ENCODE measurements around the gene SIGLEC7.

SIGLEC7 gene

GRCh38 chr19:51119611-51120010, 22.5 kb upstream of the SIGLEC7 start:
- no peak for DNase-seq

DNA sequence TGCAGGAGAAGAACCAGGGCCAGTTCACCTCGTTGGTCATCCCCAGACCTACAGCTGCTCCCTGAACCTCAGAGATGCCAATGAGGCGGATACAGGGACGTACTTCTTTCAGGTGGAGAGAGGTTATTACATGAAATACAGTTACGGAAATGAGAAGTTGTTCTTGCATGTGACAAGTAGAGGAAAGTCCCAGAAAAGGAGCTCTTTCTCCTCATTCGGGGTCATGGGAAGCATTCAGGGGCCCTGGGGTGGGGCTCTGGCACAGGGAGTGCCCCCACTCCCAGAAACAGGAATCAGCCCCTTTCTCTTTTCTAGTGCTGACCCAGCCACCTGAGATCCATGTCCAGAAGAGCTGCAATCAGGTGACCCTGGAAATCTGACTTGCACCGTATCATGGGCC, 21.9 kb upstream of the SIGLEC7 start:
- no peak for DNase-seq

DNA sequence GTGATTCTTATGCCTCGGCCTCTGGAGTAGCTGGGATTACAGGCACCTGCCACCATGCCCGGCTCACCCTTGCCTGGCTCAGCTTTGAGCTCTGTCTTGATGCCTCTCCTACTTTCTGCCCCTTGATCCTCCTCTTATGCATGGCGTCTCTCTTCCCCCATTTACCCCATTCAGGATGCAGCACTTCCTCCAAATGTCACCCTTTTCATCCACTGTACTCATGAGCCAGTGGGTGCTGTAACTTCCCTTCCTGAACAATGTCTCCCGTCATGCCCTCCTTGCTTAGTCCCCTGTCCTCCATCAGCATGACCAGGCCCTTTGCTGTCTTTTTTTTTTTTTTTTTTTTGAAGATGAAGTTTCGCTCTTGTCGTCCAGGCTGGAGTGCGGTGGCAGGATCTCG, 20.8 kb upstream of the SIGLEC7 start:
- no peak for DNase-seq

GRCh38 chr19:51122112-51122981, 19.8 kb upstream of the SIGLEC7 start:
- no peak for DNase-seq

GRCh38 chr19:51123381-51123800, 18.7 kb upstream of the SIGLEC7 start:
- no peak for DNase-seq

DNA sequence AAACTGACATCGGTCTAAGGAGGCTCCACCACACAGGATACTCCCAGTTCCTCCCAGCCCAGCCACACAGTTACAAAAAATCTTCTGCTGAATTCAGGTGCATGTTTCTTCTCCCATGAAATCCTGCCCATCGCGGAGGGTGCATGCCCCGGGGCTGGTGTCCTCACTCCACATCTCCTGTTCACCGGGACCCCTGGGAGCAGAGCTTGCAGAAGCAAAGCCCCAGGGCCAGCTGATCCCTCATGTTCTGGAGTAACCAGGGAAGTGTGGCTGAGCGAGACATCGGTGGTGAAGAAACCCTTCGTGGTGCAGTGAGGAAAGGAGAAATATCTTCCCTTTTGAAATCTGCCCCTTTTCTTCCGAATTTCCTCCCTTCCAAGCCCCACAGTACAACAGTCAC, 18.3 kb upstream of the SIGLEC7 start:
- DNase-seq, result no peak

GRCh38 chr19:51124216-51124615, 17.9 kb upstream of the SIGLEC7 start:
- DNase-seq, result no peak

DNA sequence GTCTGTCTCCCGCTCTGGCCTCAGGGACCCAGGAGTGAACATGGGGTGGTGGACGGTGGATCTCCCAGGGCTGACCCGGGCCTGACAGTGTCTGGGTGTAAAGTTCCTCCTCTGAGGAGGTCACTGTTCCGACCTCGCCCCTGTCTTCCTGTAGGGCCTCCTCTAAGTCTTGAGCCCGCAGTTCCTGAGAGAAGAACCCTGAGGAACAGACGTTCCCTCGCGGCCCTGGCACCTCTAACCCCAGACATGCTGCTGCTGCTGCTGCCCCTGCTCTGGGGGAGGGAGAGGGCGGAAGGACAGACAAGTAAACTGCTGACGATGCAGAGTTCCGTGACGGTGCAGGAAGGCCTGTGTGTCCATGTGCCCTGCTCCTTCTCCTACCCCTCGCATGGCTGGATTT, 17.4 kb upstream of the SIGLEC7 start, which contains the start of gene SIGLEC9:
Gene SIGLEC9, plus strand, starts transcription at position 178 of the 400 bp plus-strand sequence. Its CDS starts 69 bp downstream, at position 247.
- DNase-seq, result no peak

DNA sequence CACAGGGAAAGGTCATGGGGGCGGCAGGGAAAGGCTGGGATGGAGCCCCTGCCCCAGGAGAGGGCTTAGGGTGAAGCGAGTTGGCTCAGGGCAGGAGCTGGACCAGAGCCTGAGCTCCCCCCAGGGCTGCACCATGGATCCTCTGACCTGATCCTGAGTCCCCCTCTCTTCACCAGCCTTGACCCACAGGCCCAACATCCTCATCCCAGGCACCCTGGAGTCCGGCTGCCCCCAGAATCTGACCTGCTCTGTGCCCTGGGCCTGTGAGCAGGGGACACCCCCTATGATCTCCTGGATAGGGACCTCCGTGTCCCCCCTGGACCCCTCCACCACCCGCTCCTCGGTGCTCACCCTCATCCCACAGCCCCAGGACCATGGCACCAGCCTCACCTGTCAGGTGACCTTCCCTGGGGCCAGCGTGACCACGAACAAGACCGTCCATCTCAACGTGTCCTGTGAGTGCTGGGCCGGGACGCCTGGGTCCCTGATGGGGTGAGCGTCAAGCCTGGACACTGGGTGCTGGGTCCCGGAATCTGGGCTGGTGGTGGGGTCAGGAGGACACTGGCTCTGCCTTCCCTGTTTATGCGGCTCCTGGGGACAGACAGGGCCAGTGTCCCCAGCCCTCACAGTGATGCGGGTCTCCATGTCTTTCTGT, 16.6 kb upstream of the SIGLEC7 start:
- no peak for DNase-seq

- DNase-seq, result no peak
These were observed 15.1 kb upstream of the SIGLEC7 start for GRCh38 chr19:51127032-51127431.

DNA sequence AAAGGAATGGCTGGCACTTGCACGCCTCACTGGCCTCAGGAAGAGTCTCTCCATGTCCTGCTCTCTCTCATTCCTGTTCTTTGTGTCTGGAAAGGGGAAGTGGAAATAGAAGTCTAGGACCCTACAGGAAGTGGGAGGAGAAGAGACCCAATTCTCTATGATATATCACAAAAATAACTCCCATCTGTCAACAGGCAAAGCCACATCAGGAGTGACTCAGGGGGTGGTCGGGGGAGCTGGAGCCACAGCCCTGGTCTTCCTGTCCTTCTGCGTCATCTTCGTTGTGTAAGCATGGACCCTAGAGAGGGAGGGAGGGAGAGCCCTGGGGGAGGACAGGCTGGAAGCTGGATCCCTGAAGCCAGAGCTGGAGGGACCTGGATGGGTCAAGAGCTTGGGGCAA, 14.3 kb upstream of the SIGLEC7 start:
- DNase-seq, result no peak

- DNase-seq, result no peak
These were observed 13.9 kb upstream of the SIGLEC7 start for GRCh38 chr19:51128227-51128626.

DNA sequence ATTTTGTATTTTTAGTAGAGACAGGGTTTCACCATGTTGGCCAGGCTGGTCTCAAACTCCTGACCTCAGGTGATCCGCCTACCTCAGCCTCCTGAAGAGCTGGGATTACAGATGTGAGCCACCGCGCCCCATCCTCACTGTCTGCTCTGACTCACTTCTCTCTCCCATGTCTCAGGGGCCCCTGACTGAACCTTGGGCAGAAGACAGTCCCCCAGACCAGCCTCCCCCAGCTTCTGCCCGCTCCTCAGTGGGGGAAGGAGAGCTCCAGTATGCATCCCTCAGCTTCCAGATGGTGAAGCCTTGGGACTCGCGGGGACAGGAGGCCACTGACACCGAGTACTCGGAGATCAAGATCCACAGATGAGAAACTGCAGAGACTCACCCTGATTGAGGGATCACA, 12.4 kb upstream of the SIGLEC7 start:
- DNase-seq, result no peak

- DNase-seq, result no peak
These were observed 10.1 kb upstream of the SIGLEC7 start for GRCh38 chr19:51131780-51132680.

DNA sequence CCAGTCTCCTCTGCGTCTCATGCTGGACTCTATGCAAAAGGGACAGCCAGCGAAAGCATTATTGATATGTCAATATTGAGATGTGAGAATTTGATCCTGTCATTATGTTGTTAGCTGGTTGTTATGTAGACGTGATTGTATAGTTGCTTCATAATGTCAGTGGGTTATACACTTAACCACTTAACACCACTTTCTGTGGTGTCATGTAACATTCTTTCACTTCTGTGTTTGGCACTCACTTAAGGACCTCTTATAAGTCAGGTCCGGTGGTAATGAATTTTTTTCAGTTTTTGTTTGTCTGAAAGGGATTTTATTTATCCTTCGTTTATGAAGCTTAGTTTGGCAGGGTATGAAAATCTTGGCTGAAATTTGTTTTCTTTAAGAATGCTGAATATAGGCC, 7.1 kb upstream of the SIGLEC7 start:
- no peak for DNase-seq

DNA sequence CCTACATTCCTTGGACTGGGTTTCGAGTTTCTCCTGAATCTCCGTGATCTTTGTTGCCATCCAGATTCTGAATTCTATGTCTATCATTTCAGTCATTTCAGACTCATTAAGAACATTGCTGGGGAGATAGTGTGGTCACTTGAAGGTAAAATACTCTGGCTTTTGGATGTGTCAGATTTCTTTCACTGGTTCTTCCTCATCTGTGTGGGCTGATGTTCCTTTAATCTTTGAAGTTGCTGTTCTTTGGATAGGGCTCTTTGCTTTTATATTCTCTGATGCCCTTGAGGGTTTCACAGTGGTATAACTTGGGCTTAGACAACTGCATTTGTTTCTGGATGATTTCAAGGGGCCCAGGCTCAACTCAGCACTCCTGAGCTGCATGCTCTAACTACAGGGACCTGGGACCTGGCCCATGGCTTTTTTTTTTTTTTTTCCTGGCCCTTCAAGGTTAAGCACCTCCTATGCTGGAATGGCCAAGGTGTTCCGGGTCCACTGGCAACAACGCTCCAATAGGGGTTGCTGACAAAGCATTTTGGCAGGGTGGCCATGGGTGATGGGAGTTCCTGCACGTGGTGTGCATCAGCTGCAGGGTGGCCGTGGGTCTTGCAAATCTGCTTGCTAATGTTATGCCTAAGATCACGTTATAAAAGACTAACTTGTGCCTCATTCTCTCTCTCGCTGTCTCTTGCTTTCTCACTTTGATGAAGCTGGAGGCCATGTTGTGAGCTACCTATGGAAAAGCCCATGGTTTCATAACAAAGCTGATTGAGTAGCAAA, 5.9 kb upstream of the SIGLEC7 start:
- DNase-seq, result no peak

DNA sequence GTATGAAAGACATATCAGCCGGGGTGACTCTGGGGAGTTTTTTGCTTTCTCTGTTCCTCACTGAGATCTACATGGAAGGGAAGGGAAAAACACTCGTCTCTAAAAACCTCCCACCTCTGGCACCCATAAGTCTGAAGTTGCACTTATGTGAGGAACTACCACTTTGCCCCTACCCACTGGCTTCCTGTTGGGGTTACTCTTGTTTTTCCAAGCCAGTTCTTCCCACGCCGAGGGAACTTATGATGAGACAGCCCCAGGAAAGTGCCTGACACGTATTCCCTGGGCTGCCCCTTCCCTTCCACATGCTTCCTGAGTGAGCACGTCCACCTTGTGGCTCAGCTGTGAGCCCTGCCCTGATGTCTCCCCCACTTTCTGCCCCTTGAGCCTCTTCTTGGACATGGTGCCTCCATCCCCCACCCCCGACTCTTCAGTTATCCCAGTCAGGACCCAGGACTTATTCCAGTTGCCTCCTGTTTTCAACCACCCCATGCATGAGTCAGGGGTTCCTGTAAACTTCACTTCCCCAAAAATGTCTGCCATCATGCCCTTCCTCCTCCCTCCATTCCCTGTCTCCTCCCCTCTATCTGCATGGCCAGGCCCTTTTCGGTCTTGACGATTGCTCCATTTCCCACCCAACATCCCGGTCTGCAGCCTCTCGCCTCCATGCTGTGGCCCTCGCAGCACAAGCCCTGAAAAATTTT, 5.1 kb upstream of the SIGLEC7 start:
- no peak for DNase-seq

- DNase-seq, result no peak
These were observed 4.2 kb upstream of the SIGLEC7 start for GRCh38 chr19:51137792-51138425.

GRCh38 chr19:51138549-51138979, 3.5 kb upstream of the SIGLEC7 start:
- no peak for DNase-seq

DNA sequence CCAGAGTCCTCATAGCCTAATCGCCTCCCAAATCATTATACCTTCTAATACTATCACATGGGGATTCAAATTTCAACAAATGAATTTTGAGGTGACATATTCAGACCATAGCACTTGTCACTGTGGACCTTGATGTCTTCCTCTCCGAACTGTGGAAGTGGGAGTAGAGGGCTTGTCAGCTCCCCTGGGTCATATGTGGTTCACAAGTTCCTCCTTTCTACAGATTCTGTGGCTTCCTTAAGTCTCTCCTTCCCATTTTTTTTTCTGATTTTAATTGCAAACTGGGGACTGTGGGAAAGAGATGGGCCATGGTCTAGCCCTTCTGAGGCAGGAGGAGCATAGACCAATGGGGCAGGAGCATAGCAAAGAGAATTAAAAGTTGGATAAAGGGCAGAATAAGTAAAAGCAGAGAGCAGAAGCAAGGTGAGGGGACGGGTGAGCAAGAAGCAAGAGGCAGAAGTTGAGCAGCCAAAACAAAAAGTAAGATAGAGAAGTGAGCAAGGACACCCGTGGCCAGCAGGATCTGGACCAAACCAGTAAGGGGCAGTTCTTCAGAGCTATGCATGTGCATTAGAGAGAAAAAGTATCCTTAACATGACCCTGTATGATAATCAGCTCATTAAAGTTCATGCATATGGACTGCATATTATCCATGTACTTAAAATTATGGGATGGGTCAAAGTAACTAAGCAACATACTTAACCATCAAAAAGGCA, 2.6 kb upstream of the SIGLEC7 start:
- DNase-seq, result no peak

- DNase-seq, result no peak
These were observed 1.7 kb upstream of the SIGLEC7 start for GRCh38 chr19:51140441-51140840.

Data from NCI-H345 (cell line).